Spleen (tissue), 11 donors: ENCODE measurements around the gene TTLL5. TPM values are rescaled to one million over a fixed set of nuclear protein-coding genes. Genes with fewer than 3 reads are reported as not detected.

ENCODE experiments used
- DNase-seq: peaks from one replicate; pipeline ENCODE4 v3.0.0-alpha.2; 2020
- H3K27ac ChIP-seq, 8 donors: fragments of 200-600 bp; sonication (generic) in 7 of 8; 1 replicate in 4 of 8; 2 replicates in 4 of 8; pipeline versions ENCODE4 v1.5.0 to v1.8.0; 2016 to 2021; ENCODE audit warnings: inconsistent platforms in 4 of 8, mild to moderate bottlenecking in 4 of 8, moderate library complexity in 1 of 8
- H3K27me3 ChIP-seq, 7 donors: fragments of 200-600 bp; sonication (generic) in 6 of 7; replicated peaks in 1 of 7; 1 replicate in 4 of 7; 2 replicates in 3 of 7; pipeline versions ENCODE4 v1.5.0 to v1.8.0; 2016 to 2021; ENCODE audit warnings: inconsistent platforms in 3 of 7, mild to moderate bottlenecking in 1 of 7
- H3K36me3 ChIP-seq, 6 donors: fragments of 200-600 bp; sonication (generic) in 5 of 6; 1 replicate in 4 of 6; 2 replicates in 2 of 6; pipeline versions ENCODE4 v1.5.0 to v1.8.0; 2016 to 2021; ENCODE audit warnings: inconsistent platforms in 2 of 6
- H3K4me1 ChIP-seq, 6 donors: fragments of 200-600 bp; sonication (generic) in 5 of 6; 1 replicate in 3 of 6; 2 replicates in 3 of 6; pipeline versions ENCODE4 v1.5.0 to v1.8.0; 2016 to 2021; ENCODE audit warnings: inconsistent platforms in 3 of 6
- H3K4me3 ChIP-seq, 8 donors: fragments of 200-600 bp; sonication (generic) in 7 of 8; 1 replicate in 4 of 8; 2 replicates in 4 of 8; pipeline versions ENCODE4 v1.5.0 to v1.8.0; 2016 to 2021; ENCODE audit warnings: inconsistent platforms in 4 of 8, mild to moderate bottlenecking in 4 of 8, moderate library complexity in 2 of 8
- H3K9me3 ChIP-seq, 8 donors: fragments of 200-600 bp; sonication (generic) in 7 of 8; 1 replicate in 4 of 8; 2 replicates in 4 of 8; pipeline versions ENCODE4 v1.5.0 to v1.8.0; 2016 to 2021; ENCODE audit warnings: inconsistent platforms in 4 of 8
- POLR2A ChIP-seq, 3 donors: fragments of 450-650 bp; IDR thresholded peaks; one replicate each; pipeline ENCODE4 v1.5.1; 2017; ENCODE audit warnings: antibody characterized with exemption in 3 of 3, mild to moderate bottlenecking in 1 of 3
- POLR2AphosphoS5 ChIP-seq, 3 donors: sonication (generic); formaldehyde crosslinking; IDR thresholded peaks; one replicate each; pipeline ENCODE4 v1.5.1; 2017; ENCODE audit warnings: antibody characterized with exemption in 3 of 3
- WGBS, 5 donors: extraction: QIAGEN DNeasy Blood & Tissue Kit in 3 of 5; methylation state at CpG; one replicate each; pipeline versions ENCODE4 v1.1.5 to v1.1.7; 2013 to 2018; 5-methylcytosine and 5-hydroxymethylcytosine counted together
- intact Hi-C: fragments of 100-400 bp; cut with DNase I; formaldehyde crosslinking; loops from one replicate; pipeline ENCODE4 v1.15.0; 2023; ENCODE audit warnings: low total_unique reads
- polyA plus RNA-seq, 3 donors: library from polyadenylated mRNA; stranded (reverse); fragments of 200-250 nt; gene quantifications; one replicate each; pipeline ENCODE4 v1.2.1, GENCODE V29; 2013
- total RNA-seq, 7 donors: library from RNA; depleted of rRNA in 3 of 7; stranded (reverse); fragments of >200 nt in 3 of 7; fragmentation: NEBNext Ultra II Directional in 4 of 7; extraction: Animal tissue kit (Norgen Biotek cat#: 25700) in 4 of 7; gene quantifications; one replicate each; pipeline versions ENCODE4 v1.1.0 to v1.2.1, GENCODE V29; 2016 to 2021
- TF ChIP-seq, protein P1 (sequence below), 11 experiments: fragments of 200-600 bp in 7 of 11; fragments of 450-650 bp in 4 of 11; sonication (generic) in 4 of 11; IDR thresholded peaks in 8 of 11; conservative IDR thresholded peaks in 3 of 11; 1 replicate in 7 of 11; 2 replicates in 4 of 11; pipeline versions ENCODE4 v1.4.0 to v1.8.0; 2016 to 2021; ENCODE audit warnings: antibody characterized with exemption in 11 of 11, inconsistent platforms in 4 of 11, mild to moderate bottlenecking in 1 of 11
- donor health status: healthy with polysubstance abuse.
- donor health status: DM: no; HTN: no; CAD: no; lungs with moderate emphysema.
- donor health status: DM: no; HTN: no; CAD: no.
- donor health status: Bipolar disorder and iron deficiency.
- donor health status: healthy.
- donor health status: DM: no; HTN: no; CAD: no.
- donor health status: DM: yes; HTN: yes; CAD: no.

The TTLL5 gene
- total and polyA plus RNA-seq, 10 donors = 4.5 to 44.1 (median 31.6) TPM

DNA sequence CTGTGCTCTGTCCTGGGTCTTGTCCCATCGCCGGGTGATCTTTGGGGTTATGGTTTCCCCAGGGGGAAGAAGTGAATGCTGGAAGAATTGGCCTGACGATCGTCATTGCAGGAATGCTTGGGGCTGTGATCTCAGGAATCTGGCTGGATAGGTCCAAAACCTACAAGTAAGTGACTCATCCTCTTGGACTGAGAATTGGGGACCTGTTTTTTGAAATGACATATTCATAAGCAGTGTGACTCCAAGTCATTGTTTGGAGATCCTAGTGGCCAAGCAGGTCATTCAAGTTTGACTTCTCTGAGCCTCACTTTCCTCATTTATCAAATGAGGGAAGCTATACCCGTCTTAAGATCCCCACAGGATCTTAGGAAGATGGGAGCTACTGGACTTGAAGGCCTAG is 26.2 kb upstream of the TTLL5 start:
- Histone ChIP-seq H3K9me3 (no peaks in the 10 kb centered on the region), H3K36me3 (peaks cover 0 to 30% (median 0%) of the 10 kb centered on the region in 6 donors), H3K4me1 (peaks cover 0 to 8% (median 0%) of the 10 kb centered on the region in 6 donors), H3K27me3 (no peaks in the 10 kb centered on the region), H3K27ac (no peak overlapping the region), H3K4me3 (no peak overlapping the region)
- TF ChIP-seq POLR2A (IDR thresholded peaks at IDR 0.05) = no peak
- TF ChIP-seq POLR2AphosphoS5 (IDR thresholded peaks at IDR 0.05) = no peak
- TF ChIP-seq, protein P1, sequence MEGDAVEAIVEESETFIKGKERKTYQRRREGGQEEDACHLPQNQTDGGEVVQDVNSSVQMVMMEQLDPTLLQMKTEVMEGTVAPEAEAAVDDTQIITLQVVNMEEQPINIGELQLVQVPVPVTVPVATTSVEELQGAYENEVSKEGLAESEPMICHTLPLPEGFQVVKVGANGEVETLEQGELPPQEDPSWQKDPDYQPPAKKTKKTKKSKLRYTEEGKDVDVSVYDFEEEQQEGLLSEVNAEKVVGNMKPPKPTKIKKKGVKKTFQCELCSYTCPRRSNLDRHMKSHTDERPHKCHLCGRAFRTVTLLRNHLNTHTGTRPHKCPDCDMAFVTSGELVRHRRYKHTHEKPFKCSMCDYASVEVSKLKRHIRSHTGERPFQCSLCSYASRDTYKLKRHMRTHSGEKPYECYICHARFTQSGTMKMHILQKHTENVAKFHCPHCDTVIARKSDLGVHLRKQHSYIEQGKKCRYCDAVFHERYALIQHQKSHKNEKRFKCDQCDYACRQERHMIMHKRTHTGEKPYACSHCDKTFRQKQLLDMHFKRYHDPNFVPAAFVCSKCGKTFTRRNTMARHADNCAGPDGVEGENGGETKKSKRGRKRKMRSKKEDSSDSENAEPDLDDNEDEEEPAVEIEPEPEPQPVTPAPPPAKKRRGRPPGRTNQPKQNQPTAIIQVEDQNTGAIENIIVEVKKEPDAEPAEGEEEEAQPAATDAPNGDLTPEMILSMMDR (IDR thresholded peaks at IDR 0.05 in 8 of 11, conservative IDR thresholded peaks at IDR 0.05 in 3 of 11) = no peak
- intact Hi-C loops = no loop called here
- WGBS, 5 donors = 92 to 94% (median 93%) methylated on average over 5 of the region's 5 CpGs
- DNase-seq = no peak

DNA sequence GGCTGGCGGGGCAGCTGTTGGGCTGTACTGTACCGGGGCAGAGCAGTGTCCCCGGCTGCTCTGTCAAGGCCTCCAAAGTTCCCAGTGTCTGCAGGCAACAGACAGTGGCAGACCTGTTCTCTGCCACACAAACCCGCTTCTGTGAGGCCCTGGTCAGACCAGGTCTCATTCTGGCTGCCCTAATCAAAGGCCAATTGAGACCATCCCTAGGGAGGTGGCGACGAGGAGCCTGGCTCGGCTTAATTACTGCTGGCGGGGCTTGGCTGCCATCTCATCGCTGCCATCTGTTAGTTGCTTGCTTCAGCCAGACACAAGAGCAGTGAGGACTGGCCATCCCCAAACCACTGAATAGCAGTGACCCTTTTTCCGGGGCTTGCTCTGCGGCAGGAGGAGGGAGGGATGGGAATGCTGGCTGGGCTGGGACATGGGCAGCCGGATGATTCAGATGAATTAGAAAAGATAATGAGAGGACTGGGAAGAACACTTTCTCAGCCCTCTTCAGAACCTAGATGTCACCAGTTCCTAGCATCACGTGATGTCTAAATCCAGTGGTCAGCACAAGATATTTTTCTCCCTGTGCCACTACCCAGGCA is 24.9 kb upstream of the TTLL5 start:
- Histone ChIP-seq H3K9me3 (no peaks in the 10 kb centered on the region), H3K4me1 (peaks cover 0 to 1% (median 0%) of the 10 kb centered on the region in 6 donors), H3K36me3 (peaks cover 0 to 44% (median 0%) of the 10 kb centered on the region in 6 donors), H3K27me3 (no peaks in the 10 kb centered on the region), H3K27ac (peak overlapping the region in 5 of 8 donors; percentile 36 to 59 (median 55)), H3K4me3 (no peak overlapping the region)
- intact Hi-C loops = no loop called here
- TF ChIP-seq, protein P1 (IDR thresholded peaks at IDR 0.05 in 8 of 11, conservative IDR thresholded peaks at IDR 0.05 in 3 of 11) = no peak
- TF ChIP-seq POLR2AphosphoS5 (IDR thresholded peaks at IDR 0.05) = peak; percentile 47 to 62 (median 53)
- 68 to 89% (median 79%) methylated on average over 12 to 13 of the region's 13 CpGs for WGBS, 5 donors
- no peak for DNase-seq

DNA sequence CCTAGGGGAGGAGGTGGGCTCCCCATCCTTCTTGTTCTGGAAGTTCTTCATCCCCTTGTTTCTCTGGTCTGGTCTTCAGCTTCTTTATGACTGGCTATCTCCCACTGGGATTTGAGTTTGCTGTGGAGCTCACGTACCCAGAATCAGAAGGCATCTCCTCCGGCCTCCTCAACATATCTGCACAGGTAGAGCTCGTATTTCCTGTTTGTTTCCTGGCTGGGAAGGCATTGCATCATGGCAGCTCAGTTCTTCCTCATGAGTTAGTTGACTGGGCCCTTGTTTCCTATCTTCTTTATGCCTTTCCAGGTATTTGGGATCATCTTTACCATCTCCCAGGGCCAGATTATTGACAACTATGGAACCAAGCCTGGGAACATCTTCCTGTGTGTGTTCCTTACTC is 20.2 kb upstream of the TTLL5 start:
- Histone ChIP-seq H3K27me3 (no peaks in the 10 kb centered on the region), H3K4me3 (no peak overlapping the region), H3K9me3 (no peaks in the 10 kb centered on the region), H3K36me3 (peaks cover 0 to 72% (median 4%) of the 10 kb centered on the region in 6 donors), H3K27ac (no peak overlapping the region), H3K4me1 (no peaks in the 10 kb centered on the region)
- intact Hi-C loops = no loop called here
- no peak for DNase-seq
- TF ChIP-seq POLR2AphosphoS5 (IDR thresholded peaks at IDR 0.05) (no peak), POLR2A (IDR thresholded peaks at IDR 0.05) (no peak)
- TF ChIP-seq, protein P1 (IDR thresholded peaks at IDR 0.05 in 8 of 11, conservative IDR thresholded peaks at IDR 0.05 in 3 of 11) = no peak
- 78 to 91% (median 85%) methylated on average over 3 of the region's 3 CpGs for WGBS, 5 donors

DNA sequence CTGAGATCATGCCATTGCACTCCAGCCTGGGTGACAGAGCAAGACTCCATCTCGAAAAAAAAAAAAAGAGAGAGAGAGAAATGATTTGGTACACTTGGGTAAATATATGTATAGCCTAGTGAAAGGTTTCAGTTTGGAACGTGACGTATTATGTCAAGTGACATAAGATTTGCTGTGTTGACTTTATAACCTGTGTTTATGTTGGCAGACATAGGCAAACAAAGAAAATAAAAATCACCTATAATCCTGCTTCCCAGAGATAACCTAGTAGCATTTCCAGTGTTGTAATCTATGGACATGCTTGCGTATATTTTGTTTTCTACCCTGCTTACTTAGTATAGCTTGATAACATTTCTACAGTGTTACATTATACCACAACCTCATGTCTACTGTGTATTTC is 17.1 kb upstream of the TTLL5 start:
- intact Hi-C loops = no loop called here
- TF ChIP-seq POLR2A (IDR thresholded peaks at IDR 0.05) (no peak), POLR2AphosphoS5 (IDR thresholded peaks at IDR 0.05) (no peak)
- no peak overlapping the region for H3K27ac ChIP-seq
- no peak overlapping the region for H3K4me3 ChIP-seq
- 62 to 72% (median 70%) methylated on average over 4 of the region's 4 CpGs for WGBS, 5 donors
- DNase-seq = no peak
- H3K4me1 ChIP-seq = peaks cover 0 to 7% (median 2%) of the 10 kb centered on the region in 6 donors
- H3K27me3 ChIP-seq = no peaks in the 10 kb centered on the region
- no peaks in the 10 kb centered on the region for H3K9me3 ChIP-seq
- peaks cover 0 to 94% (median 7%) of the 10 kb centered on the region in 6 donors for H3K36me3 ChIP-seq
